ENCODE measurements around the gene ATP8A1.

DNA sequence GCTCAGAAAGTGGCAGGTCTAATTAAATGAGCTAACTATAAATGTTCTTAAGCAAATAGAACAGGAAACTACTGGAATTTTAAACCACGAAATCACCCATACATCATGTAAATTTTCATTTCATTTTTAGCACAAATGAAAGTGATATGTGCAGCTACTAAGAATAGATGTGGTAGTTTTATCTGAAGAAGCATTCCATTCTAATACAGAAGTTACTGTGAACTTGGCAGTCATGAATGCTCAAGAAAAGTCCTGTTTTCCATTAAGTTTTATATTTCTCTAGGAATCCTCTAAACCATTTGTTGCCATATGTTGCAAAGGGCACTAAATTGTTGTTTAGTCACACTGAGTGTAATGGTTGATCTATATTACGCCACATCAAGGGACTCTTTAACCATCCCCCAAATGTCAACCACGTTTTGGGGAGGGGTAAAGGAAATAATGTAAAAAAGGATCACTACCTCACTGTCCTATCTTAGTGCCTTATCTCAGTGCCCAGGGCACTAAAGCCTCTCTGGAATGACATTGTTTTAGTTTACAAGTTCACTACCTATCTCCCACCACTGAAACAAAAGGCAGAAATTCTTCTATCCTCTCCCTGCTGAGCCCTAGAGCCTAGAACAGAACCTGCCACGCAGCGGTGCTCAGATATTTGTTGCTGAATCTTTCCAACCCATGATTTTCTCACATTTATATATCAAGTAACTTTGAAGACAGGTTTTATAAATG is 141.6 kb downstream of the ATP8A1 start:
- TF ChIP-seq, protein P1, sequence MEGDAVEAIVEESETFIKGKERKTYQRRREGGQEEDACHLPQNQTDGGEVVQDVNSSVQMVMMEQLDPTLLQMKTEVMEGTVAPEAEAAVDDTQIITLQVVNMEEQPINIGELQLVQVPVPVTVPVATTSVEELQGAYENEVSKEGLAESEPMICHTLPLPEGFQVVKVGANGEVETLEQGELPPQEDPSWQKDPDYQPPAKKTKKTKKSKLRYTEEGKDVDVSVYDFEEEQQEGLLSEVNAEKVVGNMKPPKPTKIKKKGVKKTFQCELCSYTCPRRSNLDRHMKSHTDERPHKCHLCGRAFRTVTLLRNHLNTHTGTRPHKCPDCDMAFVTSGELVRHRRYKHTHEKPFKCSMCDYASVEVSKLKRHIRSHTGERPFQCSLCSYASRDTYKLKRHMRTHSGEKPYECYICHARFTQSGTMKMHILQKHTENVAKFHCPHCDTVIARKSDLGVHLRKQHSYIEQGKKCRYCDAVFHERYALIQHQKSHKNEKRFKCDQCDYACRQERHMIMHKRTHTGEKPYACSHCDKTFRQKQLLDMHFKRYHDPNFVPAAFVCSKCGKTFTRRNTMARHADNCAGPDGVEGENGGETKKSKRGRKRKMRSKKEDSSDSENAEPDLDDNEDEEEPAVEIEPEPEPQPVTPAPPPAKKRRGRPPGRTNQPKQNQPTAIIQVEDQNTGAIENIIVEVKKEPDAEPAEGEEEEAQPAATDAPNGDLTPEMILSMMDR (IDR thresholded peaks at IDR 0.05): no peak
- TF ChIP-seq POLR2AphosphoS5 (IDR thresholded peaks at IDR 0.05) (no peak), POLR2A (IDR thresholded peaks at IDR 0.05) (no peak), EP300 (IDR thresholded peaks at IDR 0.05) (no peak)
